Transverse colon (tissue), 3 donors: Measurements from ENCODE around the gene SCN4B.

Source experiments
- CTCF ChIP-seq, 5 experiments: fragments of 200-600 bp in 3 of 5; fragments of 450-650 bp in 2 of 5; sonication (generic) in 3 of 5; IDR thresholded peaks; 1 replicate in 2 of 5; 2 replicates in 3 of 5; pipeline ENCODE4 v1.5.1; 2016 to 2017; ENCODE audit warnings: antibody characterized with exemption in 5 of 5, inconsistent platforms in 3 of 5, mild to moderate bottlenecking in 2 of 5, moderate library complexity in 1 of 5
- EP300 ChIP-seq: sonication (generic); formaldehyde crosslinking; IDR thresholded peaks from one replicate; pipeline ENCODE4 v1.6.1; 2017; ENCODE audit warnings: antibody characterized with exemption, low read depth

GRCh38 chr11:118102721-118103261, 49.8 kb downstream of the SCN4B start:
- no peak for TF ChIP-seq CTCF (IDR thresholded peaks at IDR 0.05)
- TF ChIP-seq EP300, result no peak
